ENCODE data around the gene DKKL1.
"Not testable (repeated sequence)": the region's sequence is repeated elsewhere in the genome, so short reads cannot be mapped to it uniquely, and the experiment has no call there.

Gene DKKL1

GRCh38 chr19:49327878-49328544 lies 35.7 kb upstream of the DKKL1 start:
- DNase-seq (ENCODE audit: low read depth), result peak; percentile 81
- TF ChIP-seq CTCF (IDR thresholded peaks at IDR 0.05; ENCODE audit: insufficient read depth, low read depth, low read length, missing control alignments), result peak; percentile 70
- H3K4me3 ChIP-seq (ENCODE audit: low read depth, low read length), result no peak overlapping the region

GRCh38 chr19:49328741-49329140 lies 34.9 kb upstream of the DKKL1 start:
- TF ChIP-seq CTCF (IDR thresholded peaks at IDR 0.05; ENCODE audit: insufficient read depth, low read depth, low read length, missing control alignments), result no peak
- H3K4me3 ChIP-seq (ENCODE audit: low read depth, low read length), result peak overlapping the region; percentile 36
- DNase-seq (ENCODE audit: low read depth), result no peak

GRCh38 chr19:49331187-49331586 lies 32.5 kb upstream of the DKKL1 start:
- H3K4me3 ChIP-seq (ENCODE audit: low read depth, low read length), result peak overlapping the region; percentile 36
- not testable (repeated sequence) for DNase-seq (ENCODE audit: low read depth)

- peak; percentile 90 for DNase-seq (ENCODE audit: low read depth)
- H3K4me3 ChIP-seq (ENCODE audit: low read depth, low read length), result peak overlapping the region; percentile 36
- no peak for TF ChIP-seq CTCF (IDR thresholded peaks at IDR 0.05; ENCODE audit: insufficient read depth, low read depth, low read length, missing control alignments)
Measured at GRCh38 chr19:49331616-49332055, 32.0 kb upstream of the DKKL1 start.

GRCh38 chr19:49332691-49333417 lies 30.8 kb upstream of the DKKL1 start:
- DNase-seq (ENCODE audit: low read depth), result not testable (repeated sequence)

GRCh38 chr19:49333418-49333805 lies 30.3 kb upstream of the DKKL1 start:
- no peak for TF ChIP-seq CTCF (IDR thresholded peaks at IDR 0.05; ENCODE audit: insufficient read depth, low read depth, low read length, missing control alignments)
- DNase-seq (ENCODE audit: low read depth), result no peak
- H3K4me3 ChIP-seq (ENCODE audit: low read depth, low read length), result peak overlapping the region; percentile 84

More at GRCh38 chr19:49332691-49333417, 30.8 kb upstream of the DKKL1 start:
- H3K4me3 ChIP-seq (ENCODE audit: low read depth, low read length), result peak overlapping the region; percentile 84; the same call in 1 of the 2 replicates

GRCh38 chr19:49333811-49334288 lies 29.8 kb upstream of the DKKL1 start:
- H3K4me3 ChIP-seq (ENCODE audit: low read depth, low read length), result peak overlapping the region; percentile 84
- peak; percentile 93 for DNase-seq (ENCODE audit: low read depth)
- TF ChIP-seq CTCF (IDR thresholded peaks at IDR 0.05; ENCODE audit: insufficient read depth, low read depth, low read length, missing control alignments), result no peak

Measured in GM12865 (cell line).